ENCODE measurements around the gene PRTG.

- TF ChIP-seq CTCF (IDR thresholded peaks at IDR 0.05 in 4 of 5, conservative IDR thresholded peaks at IDR 0.05 in 1 of 5): no peak
- TF ChIP-seq POLR2A (IDR thresholded peaks at IDR 0.05): no peak
Observed at GRCh38 chr15:55739641-55740040, 3.3 kb downstream of the PRTG start.
